ENCODE measurements around the gene TXK. TPM values are rescaled to one million over a fixed set of nuclear protein-coding genes. Genes with fewer than 3 reads are reported as not detected.

Gene TXK
- total RNA-seq, 4 donors from 2014 or later: 1.7 to 5.2 (median 3.5) TPM

GRCh38 chr4:48116582-48116981, 17.5 kb downstream of the TXK start:
- no peaks in the 10 kb centered on the region for H3K9me3 ChIP-seq
- no peak overlapping the region for H3K4me3 ChIP-seq
- intact Hi-C loops (cut with DNase I): no loop called here
- DNase-seq: no peak
- no peaks in the 10 kb centered on the region for H3K27me3 ChIP-seq
- no peaks in the 10 kb centered on the region for H3K4me1 ChIP-seq
- TF ChIP-seq POLR2A (IDR thresholded peaks at IDR 0.05): no peak
- TF ChIP-seq CTCF (IDR thresholded peaks at IDR 0.05): no peak
- no peaks in the 10 kb centered on the region for H3K36me3 ChIP-seq
- no peak overlapping the region for H3K27ac ChIP-seq
- 75 to 78% methylated on average over 3 of the region's 3 CpGs for WGBS, 2 donors

GRCh38 chr4:48114412-48114811, 19.6 kb downstream of the TXK start:
- no peaks in the 10 kb centered on the region for H3K9me3 ChIP-seq
- no peaks in the 10 kb centered on the region for H3K27me3 ChIP-seq
- no peaks in the 10 kb centered on the region for H3K4me1 ChIP-seq
- no peak overlapping the region for H3K4me3 ChIP-seq
- no peak for DNase-seq
- TF ChIP-seq CTCF (IDR thresholded peaks at IDR 0.05) (no peak), POLR2A (IDR thresholded peaks at IDR 0.05) (no peak)
- 85 to 90% methylated on average over 6 of the region's 6 CpGs for WGBS, 2 donors
- H3K36me3 ChIP-seq: no peaks in the 10 kb centered on the region
- no peak overlapping the region for H3K27ac ChIP-seq
- intact Hi-C loops (cut with DNase I): no loop called here

GRCh38 chr4:48112017-48112667, 21.9 kb downstream of the TXK start:
- no peaks in the 10 kb centered on the region for H3K36me3 ChIP-seq
- no peak overlapping the region for H3K27ac ChIP-seq
- no peak overlapping the region for H3K4me3 ChIP-seq
- H3K27me3 ChIP-seq: no peaks in the 10 kb centered on the region
- intact Hi-C loops (cut with DNase I): no loop called here
- WGBS, 2 donors: 64 to 84% methylated on average over 8 of the region's 8 CpGs
- no peak for TF ChIP-seq POLR2A (IDR thresholded peaks at IDR 0.05)
- TF ChIP-seq CTCF (IDR thresholded peaks at IDR 0.05): no peak
- no peak for DNase-seq
- H3K9me3 ChIP-seq: no peaks in the 10 kb centered on the region
- no peaks in the 10 kb centered on the region for H3K4me1 ChIP-seq

- Histone ChIP-seq H3K9me3 (no peaks in the 10 kb centered on the region), H3K4me1 (no peaks in the 10 kb centered on the region), H3K4me3 (no peak overlapping the region), H3K27ac (no peak overlapping the region), H3K36me3 (no peaks in the 10 kb centered on the region), H3K27me3 (no peaks in the 10 kb centered on the region)
- intact Hi-C loops (cut with DNase I): no loop called here
- WGBS, 2 donors: 80 to 88% methylated on average over 1 of the region's 1 CpG
- no peak for TF ChIP-seq POLR2A (IDR thresholded peaks at IDR 0.05)
- TF ChIP-seq CTCF (IDR thresholded peaks at IDR 0.05): no peak
- DNase-seq: no peak
These were observed 23.5 kb downstream of the TXK start for GRCh38 chr4:48110452-48110978.

- DNase-seq: no peak
- no peaks in the 10 kb centered on the region for H3K27me3 ChIP-seq
- H3K4me3 ChIP-seq: no peak overlapping the region
- H3K9me3 ChIP-seq: no peaks in the 10 kb centered on the region
- 58 to 62% methylated on average over 5 of the region's 5 CpGs for WGBS, 2 donors
- H3K4me1 ChIP-seq: no peaks in the 10 kb centered on the region
- TF ChIP-seq CTCF (IDR thresholded peaks at IDR 0.05): peak; percentile 28 to 65 (median 42)
- no peak for TF ChIP-seq POLR2A (IDR thresholded peaks at IDR 0.05)
- intact Hi-C loops (cut with DNase I): no loop called here
- H3K36me3 ChIP-seq: no peaks in the 10 kb centered on the region
- H3K27ac ChIP-seq: no peak overlapping the region
These were observed 24.4 kb downstream of the TXK start for GRCh38 chr4:48109413-48110263.
